GM12878 (cell line): Measurements from ENCODE around the gene MAPT.

Source experiments
- BHLHE40 ChIP-seq, 2 experiments: fragments of 450-650 bp in 1 of 2; IDR thresholded peaks; 2 replicates each; pipeline ENCODE4 v1.6.1; 2011 to 2017; ENCODE audit warnings: low read depth in 2 of 2, borderline replicate concordance in 1 of 2, improper control_type of control experiment in 1 of 2, low read length in 1 of 2, mild to moderate bottlenecking in 1 of 2
- CHD2 ChIP-seq: IDR thresholded peaks from 2 replicates; pipeline ENCODE4 v1.6.1; 2011; ENCODE audit warnings: low read depth, low read length, improper control_type of control experiment, borderline replicate concordance
- CTCF ChIP-seq, 3 experiments: IDR thresholded peaks in 2 of 3; conservative IDR thresholded peaks in 1 of 3; 2 replicates each; pipeline ENCODE4 v1.5.1; 2011; ENCODE audit warnings: low read depth in 3 of 3, low read length in 3 of 3, mild to moderate bottlenecking in 3 of 3, control low read depth in 2 of 3, moderate library complexity in 2 of 3, inconsistent platforms in 1 of 3, mixed read lengths in 1 of 3; ENCODE audit not compliant: control insufficient read depth in 2 of 3, insufficient read depth in 1 of 3; ENCODE audit errors: extremely low read depth in 1 of 3
- ELK1 ChIP-seq: IDR thresholded peaks from 2 replicates; pipeline ENCODE4 v1.6.1; 2012; ENCODE audit warnings: low read depth, low read length, improper control_type of control experiment
- EZH2 ChIP-seq: IDR thresholded peaks from 2 replicates; pipeline ENCODE4 v1.6.1; 2012; ENCODE audit warnings: low read depth, mild to moderate bottlenecking, control low read depth, inconsistent platforms, low read length, borderline replicate concordance; ENCODE audit not compliant: control insufficient read depth
- NRF1 ChIP-seq: conservative IDR thresholded peaks from 2 replicates; pipeline ENCODE4 v1.6.1; 2011; ENCODE audit warnings: mild to moderate bottlenecking, low read depth, low read length, improper control_type of control experiment
- PML ChIP-seq: IDR thresholded peaks from 2 replicates; pipeline ENCODE4 v1.6.1; 2012; ENCODE audit warnings: low read length, inconsistent platforms
- POLR2AphosphoS5 ChIP-seq: IDR thresholded peaks from 2 replicates; pipeline ENCODE4 v1.6.1; 2011; ENCODE audit warnings: mild to moderate bottlenecking, low read length, inconsistent platforms
- SMAD1 ChIP-seq: fragments of 450-650 bp; IDR thresholded peaks from 2 replicates; pipeline ENCODE4 v1.6.1; 2018; ENCODE audit warnings: mild to moderate bottlenecking, low read depth; ENCODE audit not compliant: partially characterized antibody
- SRF ChIP-seq, 2 experiments: IDR thresholded peaks; 2 replicates each; pipeline ENCODE4 v1.6.1; 2011; ENCODE audit warnings: low read depth in 2 of 2, low read length in 2 of 2, mild to moderate bottlenecking in 1 of 2, moderate library complexity in 1 of 2
- STAT3 ChIP-seq: IDR thresholded peaks from 2 replicates; pipeline ENCODE4 v1.6.1; 2011; ENCODE audit warnings: low read depth, low read length, improper control_type of control experiment
- USF1 ChIP-seq: IDR thresholded peaks from 2 replicates; pipeline ENCODE4 v1.6.1; 2011; ENCODE audit warnings: borderline replicate concordance, low read depth, mild to moderate bottlenecking, moderate library complexity, mixed read lengths, low read length; ENCODE audit not compliant: insufficient read depth; ENCODE audit errors: extremely low read length
- ZBTB4 ChIP-seq: fragments of 450-650 bp; formaldehyde crosslinking; IDR thresholded peaks from 2 replicates; pipeline ENCODE4 v1.4.0; 2022; ENCODE audit warnings: mild to moderate bottlenecking, moderate library complexity

- TF ChIP-seq CTCF (IDR thresholded peaks at IDR 0.05 in 2 of 3, conservative IDR thresholded peaks at IDR 0.05 in 1 of 3; ENCODE audit: control insufficient read depth in 2 of 3, extremely low read depth in 1 of 3, insufficient read depth in 1 of 3, low read depth in 3 of 3, low read length in 3 of 3) (no peak), USF1 (no peak), CHD2 (no peak), POLR2AphosphoS5 (no peak), SMAD1 (no peak), ZBTB4 (CRISPR knock-in tag) (no peak), SRF (IDR thresholded peaks at IDR 0.05; ENCODE audit: low read depth in 2 of 2, low read length in 2 of 2) (no peak), STAT3 (no peak), EZH2 (no peak), ELK1 (no peak), BHLHE40 (IDR thresholded peaks at IDR 0.05; ENCODE audit: borderline replicate concordance in 1 of 2, low read depth in 2 of 2, low read length in 1 of 2) (no peak), NRF1 (no peak), PML (no peak)
These were observed 30.0 kb downstream of the MAPT start for GRCh38 chr17:45924332-45924820.
